HG03565 (cell line): ENCODE measurements around the gene EWSR1.
A peak's percentile ranks its signal among the peaks of the same experiment; 100 is the strongest.
"Not testable (repeated sequence)": the region's sequence is repeated elsewhere in the genome, so short reads cannot be mapped to it uniquely, and the experiment has no call there.

Experiments used
- ATAC-seq: cut with Tn5 transposase; IDR thresholded peaks from one replicate; pipeline ENCODE4 v1.9.1; 2021; ENCODE audit warnings: mild to moderate bottlenecking, moderate library complexity; ENCODE audit not compliant: unreplicated experiment

Gene EWSR1, protein sequence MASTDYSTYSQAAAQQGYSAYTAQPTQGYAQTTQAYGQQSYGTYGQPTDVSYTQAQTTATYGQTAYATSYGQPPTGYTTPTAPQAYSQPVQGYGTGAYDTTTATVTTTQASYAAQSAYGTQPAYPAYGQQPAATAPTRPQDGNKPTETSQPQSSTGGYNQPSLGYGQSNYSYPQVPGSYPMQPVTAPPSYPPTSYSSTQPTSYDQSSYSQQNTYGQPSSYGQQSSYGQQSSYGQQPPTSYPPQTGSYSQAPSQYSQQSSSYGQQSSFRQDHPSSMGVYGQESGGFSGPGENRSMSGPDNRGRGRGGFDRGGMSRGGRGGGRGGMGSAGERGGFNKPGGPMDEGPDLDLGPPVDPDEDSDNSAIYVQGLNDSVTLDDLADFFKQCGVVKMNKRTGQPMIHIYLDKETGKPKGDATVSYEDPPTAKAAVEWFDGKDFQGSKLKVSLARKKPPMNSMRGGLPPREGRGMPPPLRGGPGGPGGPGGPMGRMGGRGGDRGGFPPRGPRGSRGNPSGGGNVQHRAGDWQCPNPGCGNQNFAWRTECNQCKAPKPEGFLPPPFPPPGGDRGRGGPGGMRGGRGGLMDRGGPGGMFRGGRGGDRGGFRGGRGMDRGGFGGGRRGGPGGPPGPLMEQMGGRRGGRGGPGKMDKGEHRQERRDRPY

DNA sequence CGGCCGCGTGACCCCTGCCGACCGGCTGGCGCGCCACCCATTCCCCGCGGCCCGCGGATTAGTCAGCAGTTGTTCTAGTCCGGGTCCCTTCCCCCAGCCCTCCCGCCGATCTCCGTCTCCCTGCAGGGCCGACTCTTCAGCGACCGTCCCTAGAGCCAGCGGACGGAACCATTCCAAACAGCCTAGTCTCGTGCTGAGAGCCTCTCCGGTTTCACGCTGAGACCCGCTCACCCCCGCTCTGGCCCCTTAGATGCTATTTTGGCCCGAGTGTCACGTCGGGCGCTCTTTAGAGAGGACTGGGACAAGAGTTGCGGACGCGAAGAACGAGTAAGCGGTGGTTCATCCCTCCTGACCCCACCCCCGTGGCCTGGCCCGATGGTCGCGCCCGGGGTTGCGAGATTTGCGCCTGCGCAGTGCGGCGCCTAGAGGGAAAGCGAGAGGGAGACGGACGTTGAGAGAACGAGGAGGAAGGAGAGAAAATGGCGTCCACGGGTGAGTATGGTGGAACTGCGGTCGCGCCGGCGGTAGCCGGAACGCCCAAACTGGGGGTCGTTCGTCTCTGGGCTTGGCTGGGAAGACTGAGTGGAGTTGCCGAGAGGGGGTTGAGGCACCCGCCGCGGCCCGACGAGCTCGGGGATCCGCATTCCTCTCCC, at the start of gene EWSR1, which contains the start of gene RHBDD3:
EWSR1 (plus strand) TSS at position 411 of the 653 bp plus-strand sequence; CDS start at position 480, 69 bp downstream.
RHBDD3 (minus strand) TSS at position 124 of the 653 bp plus-strand sequence. CDS start 2,355 bp downstream, outside the sequence.
- ATAC-seq: peak; percentile 63

DNA sequence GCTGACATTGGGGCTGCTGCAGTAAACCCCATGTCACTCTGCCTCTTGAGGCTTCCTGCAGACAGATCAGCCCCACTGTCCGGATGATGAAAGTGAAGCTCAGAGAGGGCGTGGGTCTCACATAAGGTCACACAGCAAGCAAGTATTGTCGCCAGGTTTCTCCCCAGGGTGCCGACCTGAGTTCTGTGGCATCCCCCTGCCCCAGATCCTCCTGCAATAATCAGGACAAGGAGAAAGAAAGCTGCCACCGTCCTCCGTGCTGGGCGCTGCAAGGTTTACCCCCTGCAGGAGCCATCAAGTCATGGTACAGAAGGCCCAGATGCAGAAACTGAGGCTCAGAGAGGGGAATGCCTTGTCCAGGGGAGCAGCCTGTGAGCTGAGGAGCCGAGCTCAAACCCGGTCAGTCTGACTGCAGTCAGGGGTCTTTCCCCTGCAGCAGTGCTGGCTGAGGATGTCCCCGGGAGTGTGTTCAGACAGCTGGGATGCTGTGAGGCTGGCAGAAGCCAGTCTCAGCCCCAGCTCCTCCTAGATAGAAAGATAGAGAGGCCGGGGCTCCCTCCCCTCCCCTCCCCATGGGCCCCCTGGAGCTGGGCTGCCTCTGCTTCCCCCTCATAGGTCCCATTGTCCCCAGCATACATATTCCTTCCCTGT, 49.2 kb upstream of the EWSR1 start:
- ATAC-seq: no peak

DNA sequence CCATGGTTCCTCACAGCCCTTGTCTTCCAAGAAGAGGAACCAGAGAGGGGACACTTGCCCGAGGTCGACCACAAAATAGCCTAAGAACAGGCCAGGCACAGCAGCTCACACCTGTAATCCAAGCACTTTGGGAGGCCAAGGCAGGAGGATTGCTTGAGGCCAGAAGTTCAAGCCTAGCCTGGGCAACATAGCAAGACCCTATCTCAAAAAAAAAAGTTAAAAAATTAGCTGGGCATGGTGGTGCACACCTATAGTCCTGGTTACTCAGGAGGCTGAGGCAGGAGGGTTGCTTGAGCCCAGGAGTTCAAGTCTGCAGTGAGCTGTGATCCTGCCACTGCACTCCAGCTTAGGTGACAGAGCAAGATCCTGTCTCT, 48.7 kb upstream of the EWSR1 start:
- ATAC-seq: not testable (repeated sequence)

DNA sequence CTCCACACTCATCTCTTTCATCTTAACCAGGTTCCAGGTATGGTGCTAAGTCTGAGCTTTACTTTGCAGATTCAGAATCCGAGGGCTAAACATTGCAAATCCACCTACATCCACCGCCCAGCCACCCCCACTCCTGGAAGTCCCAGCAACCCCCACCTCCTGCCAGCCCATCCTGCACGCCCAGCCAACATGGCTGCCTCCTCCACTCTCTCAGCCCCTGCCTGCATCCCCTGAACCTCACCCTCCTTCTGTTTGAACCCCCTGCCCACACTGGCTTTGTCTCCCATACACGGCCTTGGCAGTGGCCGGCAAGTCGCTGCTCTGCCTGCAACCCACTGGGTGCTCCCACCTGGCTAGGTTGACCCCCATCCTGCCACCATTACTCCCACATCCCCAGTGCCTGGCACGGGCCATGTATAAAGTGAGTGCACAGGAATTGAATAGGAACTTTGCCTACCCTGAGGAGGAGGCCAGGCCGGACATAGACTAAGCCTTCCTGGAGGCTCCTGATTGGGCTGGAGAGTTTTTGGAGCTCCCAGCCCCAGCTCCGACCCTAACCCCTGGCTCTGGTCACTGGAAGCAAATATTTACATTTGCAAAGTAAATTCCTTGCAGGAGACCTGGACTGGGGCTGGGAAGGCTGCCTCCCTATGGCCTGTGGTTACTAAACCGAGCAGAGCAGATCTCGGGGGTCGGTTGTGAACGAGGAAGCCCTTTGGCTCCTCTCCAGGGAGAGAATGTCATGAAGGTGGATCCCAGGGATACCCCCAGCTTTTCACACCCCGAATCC, 48.0 kb upstream of the EWSR1 start:
- ATAC-seq: no peak

DNA sequence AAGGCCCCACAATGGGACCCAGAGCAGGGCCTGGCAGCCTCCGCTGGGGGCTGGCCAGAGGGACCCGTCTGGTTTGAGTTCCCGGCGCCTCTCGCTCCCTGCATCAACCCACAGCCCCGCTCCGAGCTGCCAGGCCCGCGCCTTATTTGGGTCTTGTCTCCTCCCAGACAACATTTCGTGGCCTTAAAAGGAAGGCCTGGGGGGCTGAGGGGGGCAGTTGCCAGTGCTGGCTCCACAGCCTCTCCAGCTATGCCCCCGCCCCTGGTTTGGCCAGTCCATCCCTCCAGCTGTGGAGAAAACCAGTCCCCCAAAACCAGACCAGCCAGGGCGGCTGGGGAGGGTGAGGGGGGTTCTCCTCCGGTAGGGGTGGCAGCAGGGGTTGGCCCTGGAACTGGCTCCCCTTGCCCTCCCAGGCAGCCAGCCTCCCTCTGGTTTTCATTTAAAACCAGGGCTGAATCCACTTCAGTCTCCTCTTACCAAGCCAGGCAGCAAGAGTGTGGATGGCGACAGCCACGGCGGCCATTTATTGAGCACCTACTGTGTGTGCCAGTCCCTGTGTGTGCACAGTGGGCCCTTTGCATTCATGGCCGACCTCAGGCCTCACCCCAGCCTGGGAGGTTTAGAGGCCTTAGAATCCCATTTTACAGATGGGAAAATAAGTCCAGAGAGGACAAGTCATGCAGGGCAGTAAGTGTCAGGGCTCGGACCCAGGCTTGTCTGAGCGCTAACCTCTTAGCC, 43.8 kb upstream of the EWSR1 start:
- no peak for ATAC-seq

DNA sequence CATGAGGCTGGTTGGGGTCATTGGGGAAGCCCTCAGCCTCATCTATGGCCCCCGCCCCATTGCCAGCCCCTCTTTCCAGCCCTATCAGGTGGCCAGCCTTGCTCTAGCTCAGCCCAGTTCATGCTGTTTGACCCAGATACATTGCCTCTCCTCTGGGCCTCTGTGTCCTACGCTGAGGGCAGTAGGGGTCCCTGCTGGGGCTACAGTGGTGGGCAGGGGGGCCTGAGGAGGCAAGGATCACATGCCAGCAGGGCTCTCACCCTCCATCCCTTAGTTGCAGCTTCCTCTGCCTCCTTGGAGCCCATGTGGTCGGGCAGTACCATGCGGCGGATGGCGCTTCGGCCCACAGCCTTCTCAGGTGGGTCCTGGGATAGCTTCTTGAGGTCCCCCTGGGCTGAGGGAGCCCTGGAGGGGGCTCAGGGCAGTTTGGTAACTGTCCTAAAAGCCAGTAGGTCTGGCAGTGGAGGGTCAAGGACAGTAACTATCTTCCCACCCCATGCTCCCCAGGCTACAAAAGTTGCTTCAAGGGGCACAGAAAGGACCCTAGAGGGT, 43.1 kb upstream of the EWSR1 start:
- ATAC-seq: no peak

DNA sequence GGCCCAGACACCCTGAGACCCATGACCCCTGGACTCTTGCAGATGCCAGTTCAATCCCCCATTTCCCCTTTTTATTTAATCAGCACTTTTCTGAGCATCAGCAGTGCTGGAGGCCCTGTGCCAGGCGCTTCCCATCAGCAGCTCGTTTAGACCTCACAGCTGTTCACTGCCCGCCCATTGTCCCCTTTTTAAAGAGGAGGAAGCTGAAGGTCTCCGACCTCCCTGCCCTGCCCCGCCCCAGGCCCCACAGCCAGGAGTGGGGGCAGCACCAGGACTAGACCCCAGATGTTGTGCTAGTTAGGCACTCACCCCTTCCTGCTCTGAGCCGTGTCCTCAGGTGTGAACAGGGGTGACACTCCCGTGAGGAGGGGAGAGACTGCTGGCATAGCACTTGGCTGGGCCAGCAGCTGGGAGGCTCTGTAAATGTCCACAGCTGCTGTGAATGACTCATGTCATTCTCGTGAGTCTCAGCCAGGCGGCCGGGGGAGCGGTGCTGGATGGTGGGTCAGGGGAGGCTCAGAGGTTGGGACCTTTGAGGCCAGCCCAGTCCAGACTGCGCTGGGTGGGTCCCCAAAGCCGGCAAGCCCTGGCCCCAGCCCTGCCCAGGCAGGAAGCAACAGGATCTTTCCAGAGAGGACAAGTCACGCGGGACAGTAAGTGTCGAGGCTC, 42.5 kb upstream of the EWSR1 start:
- no peak for ATAC-seq

DNA sequence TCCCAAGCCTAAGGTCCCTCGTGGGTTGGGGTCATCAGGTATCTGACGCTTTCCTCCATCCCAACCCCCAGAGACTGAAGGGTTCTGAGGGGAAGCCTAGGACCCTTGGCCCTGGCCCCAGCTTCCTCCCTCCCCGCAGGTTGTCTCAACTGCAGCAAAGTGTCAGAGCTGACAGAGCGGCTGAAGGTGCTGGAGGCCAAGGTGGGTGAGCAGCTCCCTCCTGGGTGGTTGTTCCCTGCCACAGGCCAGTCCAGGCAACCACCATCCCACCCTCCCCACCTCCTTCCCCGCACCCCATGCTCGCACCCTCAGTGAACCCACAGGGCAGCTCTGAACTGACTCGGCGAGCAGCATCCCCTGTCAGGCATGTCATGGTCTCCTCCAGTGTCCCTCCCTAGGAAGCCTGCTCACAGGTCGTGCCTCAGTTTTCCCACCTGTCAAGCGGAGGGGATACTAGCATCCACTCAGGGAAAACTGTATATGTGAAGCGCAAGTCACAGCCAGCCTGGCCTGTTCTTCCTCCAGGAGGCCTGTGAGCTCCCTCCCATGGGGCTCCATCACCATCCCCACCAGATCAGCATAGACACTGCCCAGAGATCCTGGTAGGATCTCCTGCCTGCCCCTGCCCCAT, 41.6 kb upstream of the EWSR1 start:
- no peak for ATAC-seq

DNA sequence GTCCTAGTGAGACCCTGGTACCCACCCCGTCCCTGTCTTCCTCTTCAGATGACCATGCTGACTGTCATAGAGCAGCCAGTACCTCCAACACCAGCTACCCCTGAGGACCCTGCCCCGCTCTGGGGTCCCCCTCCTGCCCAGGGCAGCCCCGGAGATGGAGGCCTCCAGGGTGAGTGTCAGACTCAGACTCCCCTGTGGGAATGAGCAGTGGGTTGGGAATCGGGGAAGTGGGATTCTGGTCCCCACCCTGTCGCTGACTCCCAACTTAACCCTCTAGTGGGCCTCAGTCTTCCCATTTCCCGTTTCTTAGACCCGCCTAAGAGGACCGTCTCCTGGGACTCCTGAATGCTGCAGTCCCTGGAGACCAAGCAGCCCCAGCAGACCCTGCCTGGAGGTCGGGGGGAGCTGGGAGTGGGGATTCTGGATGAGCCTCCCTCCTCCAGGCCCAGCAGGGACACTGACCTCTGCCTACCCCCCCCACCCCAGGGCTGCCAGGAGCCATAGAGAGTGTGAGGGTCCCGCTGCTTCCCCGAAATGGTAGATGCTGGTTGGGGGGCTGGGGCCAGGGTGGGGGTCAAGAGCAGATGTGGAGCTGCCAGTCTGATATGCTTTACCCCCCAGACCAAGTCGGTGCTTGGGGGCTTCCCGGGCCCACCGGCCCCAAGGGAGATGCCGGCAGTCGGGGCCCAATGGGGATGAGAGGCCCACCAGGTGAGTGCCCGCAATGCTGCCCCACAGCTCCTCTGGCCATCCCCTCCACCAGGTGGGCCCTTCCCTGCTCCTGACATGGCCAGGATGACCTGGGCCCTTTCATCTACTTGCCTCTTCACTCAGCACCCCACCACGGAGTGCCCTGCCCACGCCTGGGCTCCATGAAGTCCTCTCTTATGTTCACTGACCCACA, 36.8 kb upstream of the EWSR1 start:
- no peak for ATAC-seq

DNA sequence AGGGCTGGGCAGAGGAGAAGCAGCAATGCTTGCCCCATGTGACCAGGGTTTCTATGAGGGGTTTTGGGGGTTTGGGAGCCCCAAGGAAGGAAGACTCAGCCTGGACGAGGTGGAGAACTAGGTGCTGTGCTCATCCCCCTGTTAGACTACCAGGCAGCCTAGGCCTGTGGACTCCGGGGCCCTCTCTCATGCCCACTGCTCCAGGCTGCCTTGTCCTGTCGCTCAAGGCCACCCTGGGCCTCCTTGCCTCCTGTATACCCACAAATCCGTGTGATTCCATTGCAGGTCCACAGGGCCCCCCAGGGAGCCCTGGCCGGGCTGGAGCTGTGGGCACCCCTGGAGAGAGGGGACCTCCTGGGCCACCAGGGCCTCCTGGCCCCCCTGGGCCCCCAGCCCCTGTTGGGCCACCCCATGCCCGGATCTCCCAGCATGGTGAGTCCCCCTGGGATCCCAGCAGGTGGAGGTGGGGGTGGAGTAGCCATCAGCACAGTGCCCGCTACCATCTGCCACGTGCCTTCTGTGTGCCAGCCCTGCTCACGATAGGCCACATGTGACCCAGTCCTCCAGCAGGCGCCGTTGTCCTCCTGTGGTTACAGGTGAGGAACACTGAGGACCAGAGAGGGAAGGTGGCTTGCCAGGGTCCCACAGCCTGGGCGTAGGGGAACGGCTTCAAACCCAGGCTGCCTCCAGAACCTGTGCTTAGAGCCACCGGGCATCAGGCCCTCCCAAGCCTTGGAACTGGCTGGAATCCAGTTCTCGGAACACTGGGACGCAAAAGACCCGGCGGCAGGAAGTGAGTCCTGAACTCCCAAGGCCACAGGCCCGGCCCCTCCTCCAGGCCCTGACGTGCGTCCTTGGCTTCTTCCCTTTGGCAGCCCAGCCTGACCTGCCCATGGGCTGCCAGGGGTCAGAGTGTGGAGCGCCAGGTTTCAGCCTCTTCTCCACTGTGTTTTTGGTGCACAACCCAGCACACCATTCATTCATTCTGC, 35.8 kb upstream of the EWSR1 start:
- ATAC-seq: no peak

DNA sequence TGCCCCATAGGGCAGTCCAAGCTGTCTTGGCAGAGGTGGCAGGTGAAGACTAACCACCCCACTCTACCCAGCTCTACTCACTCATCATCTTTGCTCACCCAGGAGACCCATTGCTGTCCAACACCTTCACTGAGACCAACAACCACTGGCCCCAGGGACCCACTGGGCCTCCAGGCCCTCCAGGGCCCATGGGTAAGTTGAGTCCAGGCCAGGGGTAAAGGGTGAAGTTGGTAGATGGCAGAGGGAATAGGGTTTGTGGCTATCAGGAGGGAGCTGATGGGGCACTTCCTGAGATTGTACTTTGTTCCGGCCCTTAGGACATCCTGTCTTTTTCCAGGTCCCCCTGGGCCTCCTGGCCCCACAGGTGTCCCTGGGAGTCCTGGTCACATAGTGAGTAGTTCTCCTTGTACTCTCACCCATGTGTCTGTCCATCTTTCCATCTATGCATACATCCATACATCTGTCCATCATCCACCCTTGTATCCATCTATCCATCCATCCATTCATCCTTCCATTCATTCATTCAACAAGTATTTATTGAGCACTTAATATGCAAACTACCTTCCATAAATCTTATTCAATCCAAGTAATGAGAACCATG, 34.7 kb upstream of the EWSR1 start:
- no peak for ATAC-seq

DNA sequence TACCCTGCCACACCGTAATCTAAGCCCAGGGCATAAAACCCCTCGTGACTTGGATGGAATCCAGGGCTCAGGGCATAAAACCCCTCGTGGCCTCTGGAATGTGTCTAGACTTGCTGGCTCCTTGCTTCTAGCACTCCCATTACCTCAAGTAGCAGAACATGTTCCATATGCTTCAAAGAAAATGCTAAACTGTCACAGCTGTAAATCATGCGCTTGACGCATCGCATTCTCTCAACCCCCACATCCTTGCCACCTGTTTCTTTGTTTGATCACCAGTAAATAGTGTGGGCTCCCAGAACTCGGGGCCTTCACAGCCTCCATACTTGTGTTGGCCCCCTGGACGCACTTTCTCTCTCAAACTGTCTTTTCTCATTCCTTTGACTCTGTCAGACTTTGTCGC, 27.6 kb upstream of the EWSR1 start:
- not testable (repeated sequence) for ATAC-seq

DNA sequence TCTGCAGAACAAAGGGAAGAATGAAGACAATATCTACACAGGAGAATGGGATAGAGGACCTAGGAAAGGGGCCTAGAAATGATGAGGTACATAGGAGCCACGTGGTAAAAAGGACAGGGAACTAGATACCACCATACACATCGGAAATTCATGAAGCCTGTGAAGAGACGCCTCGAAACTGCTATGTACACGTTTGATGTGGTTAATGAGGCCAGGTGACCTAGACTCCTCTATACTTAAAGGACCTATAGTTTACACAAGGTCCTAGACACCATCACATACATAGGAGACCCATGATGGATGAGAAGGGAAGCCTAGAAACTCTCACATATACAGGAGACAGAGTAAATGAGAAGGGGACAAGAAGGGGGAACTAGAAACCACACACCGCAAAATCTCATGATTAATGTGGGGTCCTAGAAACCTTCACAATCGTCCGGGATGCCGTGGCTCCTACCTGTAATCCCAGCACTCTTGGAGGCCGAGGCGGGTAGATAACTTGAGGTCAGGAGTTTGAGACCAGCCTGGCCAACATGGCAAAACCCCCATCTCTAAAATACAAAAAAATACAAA, 24.1 kb upstream of the EWSR1 start:
- no peak for ATAC-seq

DNA sequence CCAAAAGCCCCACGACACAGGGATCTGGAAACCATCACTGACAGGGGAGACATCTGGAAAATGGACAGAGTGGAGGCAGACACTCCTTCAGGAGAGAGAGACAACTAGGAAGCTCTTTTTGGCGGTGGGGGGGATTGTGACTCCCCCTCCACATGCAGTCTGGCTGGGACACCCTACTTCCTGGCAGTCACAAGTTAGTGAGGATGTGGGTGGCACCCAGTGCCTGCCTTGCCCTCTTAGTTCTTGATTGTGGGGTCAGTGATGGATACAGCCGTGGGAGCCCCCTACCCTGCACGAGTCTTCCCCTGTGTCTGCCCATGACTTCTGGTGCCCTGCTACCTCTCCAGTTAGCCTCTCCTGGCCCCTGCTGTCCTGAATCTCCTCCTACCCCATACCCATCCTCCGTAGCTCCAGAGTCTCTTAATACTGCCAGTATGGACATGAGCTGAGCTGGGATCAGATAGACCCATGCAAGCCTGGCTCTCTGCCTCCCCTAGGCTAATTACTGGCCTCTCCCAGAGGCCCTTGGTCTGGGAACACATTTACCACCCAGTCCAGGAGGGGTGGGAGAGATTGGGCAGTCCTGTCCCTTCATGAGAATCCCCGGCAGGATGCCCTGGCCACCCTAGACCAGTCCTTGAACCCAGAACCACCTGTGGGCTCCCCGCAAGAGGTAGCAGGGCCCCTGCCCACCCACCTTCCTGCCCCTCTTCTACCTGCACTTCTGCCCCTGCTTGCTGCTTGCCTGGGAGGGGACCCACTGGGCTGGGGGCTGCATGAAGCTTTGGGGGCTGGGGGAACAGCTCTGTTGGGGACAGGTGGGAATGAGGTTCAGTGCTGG, 23.1 kb upstream of the EWSR1 start:
- ATAC-seq: no peak
